Measurements from ENCODE around the gene ME1. TPM values are rescaled to one million over a fixed set of nuclear protein-coding genes. Genes with fewer than 3 reads are reported as not detected.

Gene ME1
- total and polyA plus RNA-seq, 2 experiments from 2014 or later, result 4.0 to 10.0 TPM

DNA sequence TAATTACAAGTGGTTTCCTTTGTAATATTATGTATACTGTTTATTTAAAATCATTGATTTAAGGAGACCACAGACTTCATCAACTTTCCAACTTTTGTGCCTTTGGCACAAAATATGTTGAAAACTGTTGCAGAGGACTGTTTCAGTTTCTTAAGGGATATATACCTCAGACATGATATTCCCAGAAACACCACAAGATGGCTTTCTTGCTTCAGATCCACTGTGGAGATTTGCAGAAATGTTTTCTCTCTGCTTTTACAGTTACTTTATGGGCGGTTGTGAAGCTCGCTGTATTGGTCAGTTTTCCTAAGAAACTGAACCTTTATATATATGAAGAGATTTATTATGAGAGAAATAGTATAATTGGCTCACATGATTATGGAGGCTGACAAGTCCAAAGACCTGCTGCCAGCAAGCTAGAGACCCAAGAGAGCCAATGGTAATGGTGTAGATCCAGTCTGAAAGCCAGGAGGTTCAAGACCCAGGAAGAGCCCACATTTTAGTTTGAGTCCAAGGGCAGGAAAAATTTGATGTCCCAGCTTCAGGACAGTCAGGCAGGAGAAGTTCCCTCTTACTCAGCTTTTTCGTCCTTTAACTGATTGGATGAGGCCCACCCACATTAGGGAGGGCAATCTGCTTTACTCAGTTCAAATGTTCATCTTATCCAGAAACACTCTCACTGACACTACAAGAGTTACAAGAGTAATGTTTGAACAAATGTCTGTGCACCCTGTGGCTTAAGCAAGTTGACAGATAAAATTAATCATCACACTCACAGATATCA, 12.8 kb downstream of the ME1 start:
- Histone ChIP-seq H3K4me1 (ENCODE audit: insufficient read depth) (no peaks in the 10 kb centered on the region), H3K9me2 (ENCODE audit: insufficient read depth) (no peaks in the 10 kb centered on the region), H3K36me3 (ENCODE audit: low read depth) (no peaks in the 10 kb centered on the region), H3K9me3 (ENCODE audit: low read depth) (no peaks in the 10 kb centered on the region), H3K79me2 (ENCODE audit: insufficient read depth) (no peaks in the 10 kb centered on the region), H3K27ac (no peak overlapping the region), H3K27me3 (replicated peaks; ENCODE audit: insufficient read depth) (no peaks in the 10 kb centered on the region), H3K9ac (no peak overlapping the region), H2AFZ (no peak overlapping the region), H3K4me2 (ENCODE audit: unreplicated experiment) (no peak overlapping the region), H3F3A (ENCODE audit: insufficient read depth) (no peaks in the 10 kb centered on the region), H4K20me1 (ENCODE audit: insufficient read depth) (no peaks in the 10 kb centered on the region), H3K4me3 (no peak overlapping the region)
- in situ Hi-C loops (cut with MboI), result no loop called here
- DNase-seq, result peak; percentile 67
- TF ChIP-seq EZH2 (IDR thresholded peaks at IDR 0.05; ENCODE audit: insufficient read depth, poor library complexity, severe bottlenecking) (no peak), EZH2phosphoT487 (IDR thresholded peaks at IDR 0.05; ENCODE audit: insufficient read depth, low read depth) (no peak)
- 59 to 64% methylated on average over 3 of the region's 3 CpGs for WGBS, 2 experiments (ENCODE audit: low coverage in 1 of 2, low lambda C conversion rate in 2 of 2, missing lambda C conversion rate in 2 of 2)

DNA sequence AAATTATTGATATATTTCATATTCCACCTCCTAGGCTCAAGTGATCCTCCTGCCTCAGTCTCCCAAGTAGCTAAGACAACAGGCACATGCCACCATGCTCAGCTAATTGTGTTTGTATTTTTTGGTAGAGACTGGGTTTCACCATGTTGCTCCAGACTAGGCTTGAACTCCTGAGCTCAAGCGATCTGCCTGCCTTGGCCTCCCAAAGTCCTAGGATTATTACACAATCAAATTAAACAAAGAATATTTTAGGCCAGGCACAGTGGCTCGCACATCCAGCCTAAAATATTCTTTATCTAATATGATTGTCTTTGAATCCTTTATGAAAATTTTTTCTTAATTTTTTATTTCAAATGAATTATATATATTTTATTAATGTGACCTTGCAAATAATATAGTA, 17.8 kb downstream of the ME1 start:
- Histone ChIP-seq H3K4me2 (ENCODE audit: unreplicated experiment) (no peak overlapping the region), H3K27ac (no peak overlapping the region), H4K20me1 (ENCODE audit: insufficient read depth) (no peaks in the 10 kb centered on the region), H3K4me1 (ENCODE audit: insufficient read depth) (no peaks in the 10 kb centered on the region), H3K9me3 (ENCODE audit: low read depth) (no peaks in the 10 kb centered on the region), H2AFZ (no peak overlapping the region), H3K9me2 (ENCODE audit: insufficient read depth) (no peaks in the 10 kb centered on the region), H3K79me2 (ENCODE audit: insufficient read depth) (no peaks in the 10 kb centered on the region), H3K36me3 (ENCODE audit: low read depth) (no peaks in the 10 kb centered on the region), H3F3A (ENCODE audit: insufficient read depth) (no peaks in the 10 kb centered on the region), H3K27me3 (replicated peaks; ENCODE audit: insufficient read depth) (no peaks in the 10 kb centered on the region), H3K4me3 (no peak overlapping the region), H3K9ac (no peak overlapping the region)
- in situ Hi-C loops (cut with MboI), result no loop called here
- TF ChIP-seq EZH2 (IDR thresholded peaks at IDR 0.05; ENCODE audit: insufficient read depth, poor library complexity, severe bottlenecking), result no peak
- no peak for TF ChIP-seq EZH2phosphoT487 (IDR thresholded peaks at IDR 0.05; ENCODE audit: insufficient read depth, low read depth)
- DNase-seq, result no peak
- 95% methylated on average over 2 of the region's 2 CpGs for WGBS, 2 experiments (ENCODE audit: low coverage in 1 of 2, low lambda C conversion rate in 2 of 2, missing lambda C conversion rate in 2 of 2)

DNA sequence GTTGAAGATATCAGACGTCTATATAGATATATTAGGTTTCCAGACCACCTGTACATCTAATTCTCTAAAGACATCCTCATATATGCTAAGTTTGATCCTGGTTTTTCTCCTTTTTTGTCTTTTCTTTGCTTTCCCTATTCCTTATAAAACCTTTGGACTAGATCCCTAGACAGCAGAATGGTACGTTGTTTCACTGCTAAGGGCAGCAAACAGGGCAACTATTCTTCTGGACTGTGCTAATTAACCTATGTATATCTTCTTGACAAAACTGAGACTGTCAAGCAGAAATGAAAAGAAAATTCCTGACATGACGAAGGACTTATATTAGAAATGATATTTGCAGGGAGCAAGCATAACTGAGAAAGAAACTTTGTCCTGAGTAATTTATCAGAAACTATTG, 19.1 kb downstream of the ME1 start:
- no peaks in the 10 kb centered on the region for H3K36me3 ChIP-seq (ENCODE audit: low read depth)
- no peaks in the 10 kb centered on the region for H3K9me3 ChIP-seq (ENCODE audit: low read depth)
- H3K4me2 ChIP-seq (ENCODE audit: unreplicated experiment), result no peak overlapping the region
- H3K4me3 ChIP-seq, result no peak overlapping the region
- no peak overlapping the region for H2AFZ ChIP-seq
- in situ Hi-C loops (cut with MboI), result no loop called here
- H3K79me2 ChIP-seq (ENCODE audit: insufficient read depth), result no peaks in the 10 kb centered on the region
- no peaks in the 10 kb centered on the region for H3K9me2 ChIP-seq (ENCODE audit: insufficient read depth)
- H3K9ac ChIP-seq, result no peak overlapping the region
- H3K27ac ChIP-seq, result no peak overlapping the region
- TF ChIP-seq EZH2phosphoT487 (IDR thresholded peaks at IDR 0.05; ENCODE audit: insufficient read depth, low read depth), result no peak
- no peak for TF ChIP-seq EZH2 (IDR thresholded peaks at IDR 0.05; ENCODE audit: insufficient read depth, poor library complexity, severe bottlenecking)
- DNase-seq, result no peak
- no peaks in the 10 kb centered on the region for H3F3A ChIP-seq (ENCODE audit: insufficient read depth)
- H4K20me1 ChIP-seq (ENCODE audit: insufficient read depth), result no peaks in the 10 kb centered on the region
- no peaks in the 10 kb centered on the region for H3K4me1 ChIP-seq (ENCODE audit: insufficient read depth)
- no peaks in the 10 kb centered on the region for H3K27me3 ChIP-seq (replicated peaks; ENCODE audit: insufficient read depth)
- 57 to 66% methylated on average over 3 of the region's 3 CpGs for WGBS, 2 experiments (ENCODE audit: low coverage in 1 of 2, low lambda C conversion rate in 2 of 2, missing lambda C conversion rate in 2 of 2)

GRCh38 chr6:83403191-83403590, 27.7 kb downstream of the ME1 start:
- in situ Hi-C loops (cut with MboI), result loop anchor here (10.0 kb wide), 1 partner anchor 178 kb away; no protein-coding TSS in a partner anchor
- H4K20me1 ChIP-seq (ENCODE audit: insufficient read depth), result no peaks in the 10 kb centered on the region
- H3K4me2 ChIP-seq (ENCODE audit: unreplicated experiment), result no peak overlapping the region
- no peaks in the 10 kb centered on the region for H3F3A ChIP-seq (ENCODE audit: insufficient read depth)
- no peak for DNase-seq
- H3K9me2 ChIP-seq (ENCODE audit: insufficient read depth), result no peaks in the 10 kb centered on the region
- no peaks in the 10 kb centered on the region for H3K79me2 ChIP-seq (ENCODE audit: insufficient read depth)
- H3K36me3 ChIP-seq (ENCODE audit: low read depth), result no peaks in the 10 kb centered on the region
- no peaks in the 10 kb centered on the region for H3K9me3 ChIP-seq (ENCODE audit: low read depth)
- 71 to 76% methylated on average over 1 of the region's 1 CpG for WGBS, 2 experiments (ENCODE audit: low coverage in 1 of 2, low lambda C conversion rate in 2 of 2, missing lambda C conversion rate in 2 of 2)
- no peak overlapping the region for H3K4me3 ChIP-seq
- no peaks in the 10 kb centered on the region for H3K4me1 ChIP-seq (ENCODE audit: insufficient read depth)
- H3K27ac ChIP-seq, result no peak overlapping the region
- TF ChIP-seq EZH2phosphoT487 (IDR thresholded peaks at IDR 0.05; ENCODE audit: insufficient read depth, low read depth) (no peak), EZH2 (IDR thresholded peaks at IDR 0.05; ENCODE audit: insufficient read depth, poor library complexity, severe bottlenecking) (no peak)
- no peak overlapping the region for H2AFZ ChIP-seq
- H3K9ac ChIP-seq, result no peak overlapping the region
- no peaks in the 10 kb centered on the region for H3K27me3 ChIP-seq (replicated peaks; ENCODE audit: insufficient read depth)

Data from GM23248 (cell line).